HFFc6 (cell line): ENCODE data around the gene TYROBP. TPM values are rescaled to one million over a fixed set of nuclear protein-coding genes. Genes with fewer than 3 reads are reported as not detected.
"Not testable (repeated sequence)": the region's sequence is repeated elsewhere in the genome, so short reads cannot be mapped to it uniquely, and the experiment has no call there.

ENCODE experiments used
- DNase-seq: peaks from one replicate; pipeline ENCODE4 v3.0.0-alpha.2; 2018
- H3K27ac Mint-ChIP-seq: 2 replicates; pipeline ENCODE4 v1.8.0; 2020; ENCODE audit warnings: mild to moderate bottlenecking, mixed read lengths
- H3K27me3 Mint-ChIP-seq: 2 replicates; pipeline ENCODE4 v1.8.0; 2021; ENCODE audit warnings: mild to moderate bottlenecking, moderate library complexity, mixed read lengths; ENCODE audit not compliant: insufficient read depth
- H3K36me3 Mint-ChIP-seq: 2 replicates; pipeline ENCODE4 v1.8.0; 2021; ENCODE audit warnings: low read depth, mixed read lengths
- H3K4me1 Mint-ChIP-seq: 2 replicates; pipeline ENCODE4 v1.8.0; 2020; ENCODE audit warnings: low read depth, mixed read lengths
- H3K4me3 Mint-ChIP-seq: 2 replicates; pipeline ENCODE4 v1.8.0; 2020; ENCODE audit warnings: mild to moderate bottlenecking, moderate library complexity, mixed read lengths
- H3K9me3 Mint-ChIP-seq: 2 replicates; pipeline ENCODE4 v1.8.0; 2020; ENCODE audit warnings: mild to moderate bottlenecking, mixed read lengths
- CTCF ChIP-seq: fragments of 200-600 bp; sonication (generic); IDR thresholded peaks from 2 replicates; pipeline ENCODE4 v1.5.0; 2021; ENCODE audit warnings: antibody characterized with exemption, mild to moderate bottlenecking
- total RNA-seq, 6 experiments: library from RNA; stranded (reverse); fragmentation: NEBNext Ultra II Directional; extraction: Animal tissue kit (Norgen Biotek cat#: 25700); gene quantifications; 2 replicates in 1 of 6; 3 replicates in 5 of 6; pipeline ENCODE4 v1.2.3, GENCODE V29; 2021

TYROBP gene
- total RNA-seq, 6 experiments from 2014 or later: not detected

- DNase-seq: no peak
- no peak for TF ChIP-seq CTCF
- H3K27me3 Mint-ChIP-seq: no peaks in the 10 kb centered on the region; the same call in 1 of the 2 replicates
- peaks cover 11% of the 10 kb centered on the region for H3K36me3 Mint-ChIP-seq
- no peaks in the 10 kb centered on the region for H3K9me3 Mint-ChIP-seq
- H3K4me3 Mint-ChIP-seq: no peak overlapping the region
- H3K4me1 Mint-ChIP-seq: peaks cover 21% of the 10 kb centered on the region
- no peak overlapping the region for H3K27ac Mint-ChIP-seq
Measured at GRCh38 chr19:35896643-35897040, 11.5 kb downstream of the TYROBP start.

GRCh38 chr19:35895911-35896642, 12.0 kb downstream of the TYROBP start:
- Mint-ChIP-seq H3K4me1 (peaks cover 15% of the 10 kb centered on the region), H3K9me3 (no peaks in the 10 kb centered on the region), H3K36me3 (peaks cover 11% of the 10 kb centered on the region), H3K4me3 (no peak overlapping the region), H3K27ac (no peak overlapping the region), H3K27me3 (no peaks in the 10 kb centered on the region; the same call in 1 of the 2 replicates)
- no peak for DNase-seq
- no peak for TF ChIP-seq CTCF

- H3K36me3 Mint-ChIP-seq: peaks cover 22% of the 10 kb centered on the region
- TF ChIP-seq CTCF: no peak
- H3K9me3 Mint-ChIP-seq: no peaks in the 10 kb centered on the region
- H3K4me1 Mint-ChIP-seq: peaks cover 11% of the 10 kb centered on the region; the same call in 1 of the 2 replicates
- H3K4me3 Mint-ChIP-seq: no peak overlapping the region
- H3K27me3 Mint-ChIP-seq: no peaks in the 10 kb centered on the region; the same call in 1 of the 2 replicates
- DNase-seq: no peak
- no peak overlapping the region for H3K27ac Mint-ChIP-seq
Measured at GRCh38 chr19:35894342-35894741, 13.8 kb downstream of the TYROBP start.

GRCh38 chr19:35891819-35892218, 16.3 kb downstream of the TYROBP start:
- H3K27ac Mint-ChIP-seq, H3K4me3 Mint-ChIP-seq, H3K27me3 Mint-ChIP-seq, H3K4me1 Mint-ChIP-seq, H3K9me3 Mint-ChIP-seq, DNase-seq: not testable (repeated sequence)
- H3K36me3 Mint-ChIP-seq: peaks cover 37% of the 10 kb centered on the region

GRCh38 chr19:35890113-35890650, 17.9 kb downstream of the TYROBP start:
- no peaks in the 10 kb centered on the region; the same call in 1 of the 2 replicates for H3K27me3 Mint-ChIP-seq
- peaks cover 39% of the 10 kb centered on the region for H3K36me3 Mint-ChIP-seq
- 0 out of 2 replicates have a peak, but pooled peaks cover 6% of the 10 kb centered on the region for H3K4me1 Mint-ChIP-seq
- H3K27ac Mint-ChIP-seq: no peak overlapping the region
- DNase-seq: no peak
- H3K4me3 Mint-ChIP-seq: no peak overlapping the region
- no peaks in the 10 kb centered on the region for H3K9me3 Mint-ChIP-seq
- no peak for TF ChIP-seq CTCF
